Diencephalon (tissue), 1 donor: ENCODE results near the gene ZNF837. TPM values are rescaled to one million over a fixed set of nuclear protein-coding genes. Genes with fewer than 3 reads are reported as not detected.

Experiments used
- small RNA-seq: library from RNA; depleted of rRNA; stranded (forward); fragments of <200 nt; gene quantifications from one replicate; pipeline ENCODE3, GENCODE V24; 2014
- total RNA-seq: library from RNA; depleted of rRNA; stranded (reverse); fragments of >200 nt; gene quantifications from one replicate; pipeline ENCODE4 v1.2.3, GENCODE V29; 2014

ZNF837 gene
- 1.2 TPM for total RNA-seq

GRCh38 chr19:58380662-58381459 is at the start of gene ZNF837:
Gene ZNF837, minus strand, starts transcription at chr19:58381030. Its CDS starts 11,698 bp downstream, at chr19:58369332.

GRCh38 chr19:58408152-58409009 is 27.6 kb upstream of the ZNF837 start, which contains the start of gene ZNF584:
Gene ZNF584, plus strand, starts transcription at chr19:58408649. Its CDS starts 499 bp downstream, at chr19:58409148.

GRCh38 chr19:58395220-58395978 is 14.6 kb upstream of the ZNF837 start, which contains the start of gene RNF225:
Gene RNF225, plus strand, starts transcription at chr19:58395656. Its CDS starts 434 bp downstream, at chr19:58396090.

GRCh38 chr19:58386576-58387337 is 5.9 kb upstream of the ZNF837 start, which contains the start of gene RPS5:
Gene RPS5, plus strand, starts transcription at chr19:58387269. Its CDS starts 869 bp downstream, at chr19:58388138.

GRCh38 chr19:58362272-58362994 is 18.4 kb downstream of the ZNF837 start, which contains the start of gene ZNF497:
Gene ZNF497, minus strand, starts transcription at chr19:58362751. Its CDS starts 5,116 bp downstream, at chr19:58357635.

GRCh38 chr19:58352760-58353671 is 27.8 kb downstream of the ZNF837 start, which contains the start of gene A1BG:
Gene A1BG, minus strand, starts transcription at chr19:58353492. Its CDS starts 55 bp downstream, at chr19:58353437.

GRCh38 chr19:58326914-58327726 is 53.7 kb downstream of the ZNF837 start, which contains the start of gene ZSCAN22:
Gene ZSCAN22, plus strand, starts transcription at chr19:58326994. Its CDS starts 7,809 bp downstream, at chr19:58334803.

Small RNA genes within 50 kb of the gene (small RNA-seq; reads per million reads assigned to genes)
- gene MIR4754 (0.08 reads per million), gene MIR6806 (0.26 reads per million, percentile 9 among the genes with 10 or more reads in this experiment), gene RNA5SP473 (0.08 reads per million)

Other genes starting within 250 kb of the ZNF837 start
- 34.8 TPM for gene ZNF329, start 230.2 kb downstream of the ZNF837 start, total RNA-seq
- 20.8 TPM for gene ZNF274, start 198.0 kb downstream of the ZNF837 start, total RNA-seq
- gene ZNF544, start 152.1 kb downstream of the ZNF837 start, total RNA-seq = 62.3 TPM
- 14.1 TPM for gene ZNF8, start 102.1 kb downstream of the ZNF837 start, total RNA-seq
- gene ERVK3-1, start 75.7 kb downstream of the ZNF837 start, total RNA-seq = 27.9 TPM
- 2.5 TPM for gene ZSCAN22, start 54.0 kb downstream of the ZNF837 start, total RNA-seq
- 1.2 TPM for gene A1BG, start 27.5 kb downstream of the ZNF837 start, total RNA-seq
- 6.2 TPM for gene ZNF497, start 18.3 kb downstream of the ZNF837 start, total RNA-seq
- gene RPS5, start 6.2 kb upstream of the ZNF837 start, total RNA-seq = 1,092 TPM
- gene RNF225, start 14.6 kb upstream of the ZNF837 start, total RNA-seq = not detected
- gene ZNF584, start 27.6 kb upstream of the ZNF837 start, total RNA-seq = 21.0 TPM
- 14.1 TPM for gene ZNF132, start 59.1 kb upstream of the ZNF837 start, total RNA-seq
- 17.5 TPM for gene ZNF324B, start 70.6 kb upstream of the ZNF837 start, total RNA-seq
- 23.3 TPM for gene ZNF324, start 86.0 kb upstream of the ZNF837 start, total RNA-seq
- gene ZNF446, start 95.3 kb upstream of the ZNF837 start, total RNA-seq = 8.8 TPM
- gene SLC27A5, start 131.0 kb upstream of the ZNF837 start, total RNA-seq = 9.5 TPM
- 8.8 TPM for gene ZBTB45, start 138.8 kb upstream of the ZNF837 start, total RNA-seq
- 233 TPM for gene TRIM28, start 163.0 kb upstream of the ZNF837 start, total RNA-seq
- gene CHMP2A, start 174.1 kb upstream of the ZNF837 start, total RNA-seq = 68.5 TPM
- gene UBE2M, start 177.6 kb upstream of the ZNF837 start, total RNA-seq = 75.2 TPM
- gene MZF1, start 192.3 kb upstream of the ZNF837 start, total RNA-seq = 15.9 TPM